Measurements from ENCODE around the gene SNAPC4.

DNA sequence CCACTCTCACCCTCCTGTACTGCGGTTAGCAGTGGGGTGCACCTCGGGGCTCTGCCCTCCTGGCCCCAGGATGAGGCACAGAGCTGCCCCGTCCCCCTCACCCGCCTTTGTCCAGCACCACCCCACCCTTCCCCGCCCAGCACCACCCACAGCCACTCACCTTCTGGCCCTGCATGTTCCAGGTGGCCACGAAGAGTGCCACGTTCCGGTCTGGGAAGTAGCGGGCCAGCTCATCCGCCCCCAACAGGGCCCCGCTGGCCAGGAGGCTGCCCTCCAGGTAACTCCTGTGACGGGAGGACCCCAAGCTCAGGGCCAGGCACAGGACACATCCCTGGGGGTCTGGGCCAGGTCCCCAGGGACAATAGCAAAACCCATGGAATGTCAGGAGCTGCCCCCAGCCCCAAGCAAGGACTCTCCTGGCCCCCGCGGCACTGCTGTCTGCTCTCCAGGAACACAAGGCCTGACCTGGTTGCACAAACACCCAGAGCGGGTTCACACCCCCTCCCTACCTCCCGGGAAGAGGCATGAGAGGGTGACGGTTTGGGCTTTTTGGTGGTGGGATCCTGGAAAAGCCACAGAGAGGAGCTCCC is 34.7 kb upstream of the SNAPC4 start:
- TF ChIP-seq POLR2A (IDR thresholded peaks at IDR 0.05) (no peak), CTCF (IDR thresholded peaks at IDR 0.05) (no peak)
